IPS-11a (cell line): Measurements from ENCODE around the gene LHFPL3.
"Not testable (repeated sequence)": the region's sequence is repeated elsewhere in the genome, so short reads cannot be mapped to it uniquely, and the experiment has no call there.

ENCODE experiments used
- H3K4me3 ChIP-seq: one replicate; pipeline ENCODE4 v1.5.1; 2013; ENCODE audit warnings: low read depth, low read length, control low read depth

Gene LHFPL3

DNA sequence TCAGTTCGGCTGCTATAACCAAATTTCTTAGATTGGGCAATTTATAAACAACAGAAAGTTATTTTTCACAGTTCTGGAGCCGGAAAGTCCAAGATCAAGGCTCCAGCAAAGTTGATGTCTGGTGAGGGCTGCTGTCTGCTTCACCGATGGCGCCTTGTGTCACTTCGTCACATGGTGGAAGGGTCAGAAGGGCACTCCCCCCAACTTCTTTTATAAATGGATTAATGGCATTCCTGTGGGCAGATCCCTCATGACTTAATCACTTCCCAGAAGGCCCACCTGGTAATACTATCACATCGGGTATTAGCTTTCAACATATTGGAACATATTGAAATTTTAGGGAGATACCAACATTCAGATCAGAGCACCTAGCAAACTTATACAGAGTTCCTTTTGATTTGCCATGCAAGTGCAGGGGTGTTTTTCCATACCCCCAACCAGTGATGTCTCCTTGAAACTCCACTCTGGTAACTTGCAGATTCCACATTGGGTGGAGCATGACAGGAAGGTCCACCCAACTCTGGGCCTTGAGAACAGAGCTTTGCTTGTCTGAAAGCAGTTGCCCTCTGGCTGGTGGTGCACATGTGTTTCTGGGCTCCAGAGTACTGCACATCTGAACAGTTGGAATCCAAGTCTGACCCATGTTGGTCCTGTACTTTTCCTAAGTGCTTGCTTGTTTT is 600.5 kb downstream of the LHFPL3 start:
- H3K4me3 ChIP-seq = no peak overlapping the region

DNA sequence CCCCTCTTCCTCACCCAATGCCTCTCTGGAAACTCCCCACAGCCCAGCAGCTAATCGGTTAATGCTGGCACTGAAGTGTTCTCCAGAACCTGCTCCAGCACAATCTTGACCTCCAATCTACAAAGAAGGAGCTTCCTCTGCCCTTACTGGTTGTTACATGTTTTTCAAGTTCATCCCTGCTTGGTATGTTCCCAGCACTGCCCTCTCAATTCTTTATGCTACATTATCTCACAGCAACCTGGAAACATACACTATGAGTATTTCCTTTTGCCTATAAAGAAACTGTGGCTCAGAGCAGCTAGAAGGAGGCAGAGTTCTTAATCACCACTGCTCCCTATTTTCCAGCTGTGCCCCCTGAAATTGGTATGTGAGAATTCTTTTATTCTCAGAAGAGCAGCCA is 601.5 kb downstream of the LHFPL3 start:
- H3K4me3 ChIP-seq = no peak overlapping the region

- no peak overlapping the region for H3K4me3 ChIP-seq
These were observed 602.9 kb downstream of the LHFPL3 start for GRCh38 chr7:104931181-104931781.

- H3K4me3 ChIP-seq = no peak overlapping the region
These were observed 604.6 kb downstream of the LHFPL3 start for GRCh38 chr7:104933022-104933421.

- H3K4me3 ChIP-seq = no peak overlapping the region
These were observed 605.2 kb downstream of the LHFPL3 start for GRCh38 chr7:104933521-104933988.

DNA sequence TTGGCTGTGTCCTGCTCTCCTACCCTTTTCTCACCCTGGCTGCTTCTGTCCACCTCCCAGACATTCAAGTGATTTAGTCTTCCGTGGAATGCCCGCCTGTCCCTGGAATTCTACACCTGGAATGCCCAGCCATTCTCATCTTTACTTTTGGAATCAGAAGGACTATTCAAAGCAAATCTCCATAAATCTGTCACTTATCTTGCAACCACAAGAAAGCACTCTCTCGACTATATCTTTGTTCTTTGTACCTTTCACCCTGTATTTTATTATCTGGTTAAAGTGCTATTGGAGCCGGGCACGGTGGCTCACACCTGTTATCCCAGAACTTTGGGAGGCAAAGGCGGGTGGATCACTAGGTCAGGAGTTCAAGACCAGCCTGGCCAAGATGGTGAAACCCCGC is 606.3 kb downstream of the LHFPL3 start:
- H3K4me3 ChIP-seq = no peak overlapping the region

DNA sequence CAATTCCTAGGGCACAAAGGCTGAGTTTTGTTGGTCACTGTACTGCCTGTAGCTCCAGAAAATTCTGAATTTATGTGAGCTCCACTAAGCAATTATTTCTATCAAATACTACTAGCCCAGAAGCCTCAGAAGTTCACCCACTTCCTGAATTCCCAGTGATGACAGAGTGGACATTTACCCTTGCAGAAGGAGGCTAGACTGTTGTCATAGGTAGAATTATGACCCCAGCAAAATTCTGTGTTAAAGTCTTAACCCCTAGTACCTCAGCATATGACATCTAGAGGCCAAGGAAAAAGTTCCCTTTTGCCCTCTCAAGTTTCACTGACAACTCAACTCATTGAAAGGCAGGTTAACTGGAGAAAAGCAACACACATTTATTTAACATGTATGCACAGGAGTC is 606.9 kb downstream of the LHFPL3 start:
- H3K4me3 ChIP-seq = no peak overlapping the region

- no peak overlapping the region for H3K4me3 ChIP-seq
These were observed 608.1 kb downstream of the LHFPL3 start for GRCh38 chr7:104936546-104936945.

DNA sequence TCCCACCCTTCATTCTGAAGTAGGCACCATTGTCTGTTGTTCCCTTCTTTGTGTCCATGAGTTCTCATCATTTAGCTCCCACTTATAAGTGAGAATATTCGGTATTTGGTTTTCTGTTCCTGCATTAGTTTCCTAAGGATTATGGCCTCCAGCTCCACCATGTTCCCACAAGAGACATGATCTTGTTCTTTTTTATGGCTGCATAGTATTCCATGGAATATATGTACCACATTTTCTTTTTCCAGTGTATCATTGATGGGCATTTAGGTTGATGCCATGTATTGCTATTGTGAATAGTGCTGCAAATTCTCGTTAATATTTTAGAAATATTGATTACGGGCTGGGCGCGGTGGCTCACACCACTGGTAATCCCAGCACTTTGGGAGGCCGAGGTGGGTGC is 609.1 kb downstream of the LHFPL3 start:
- H3K4me3 ChIP-seq = not testable (repeated sequence)

GRCh38 chr7:104938741-104939390 is 610.5 kb downstream of the LHFPL3 start:
- no peak overlapping the region for H3K4me3 ChIP-seq

DNA sequence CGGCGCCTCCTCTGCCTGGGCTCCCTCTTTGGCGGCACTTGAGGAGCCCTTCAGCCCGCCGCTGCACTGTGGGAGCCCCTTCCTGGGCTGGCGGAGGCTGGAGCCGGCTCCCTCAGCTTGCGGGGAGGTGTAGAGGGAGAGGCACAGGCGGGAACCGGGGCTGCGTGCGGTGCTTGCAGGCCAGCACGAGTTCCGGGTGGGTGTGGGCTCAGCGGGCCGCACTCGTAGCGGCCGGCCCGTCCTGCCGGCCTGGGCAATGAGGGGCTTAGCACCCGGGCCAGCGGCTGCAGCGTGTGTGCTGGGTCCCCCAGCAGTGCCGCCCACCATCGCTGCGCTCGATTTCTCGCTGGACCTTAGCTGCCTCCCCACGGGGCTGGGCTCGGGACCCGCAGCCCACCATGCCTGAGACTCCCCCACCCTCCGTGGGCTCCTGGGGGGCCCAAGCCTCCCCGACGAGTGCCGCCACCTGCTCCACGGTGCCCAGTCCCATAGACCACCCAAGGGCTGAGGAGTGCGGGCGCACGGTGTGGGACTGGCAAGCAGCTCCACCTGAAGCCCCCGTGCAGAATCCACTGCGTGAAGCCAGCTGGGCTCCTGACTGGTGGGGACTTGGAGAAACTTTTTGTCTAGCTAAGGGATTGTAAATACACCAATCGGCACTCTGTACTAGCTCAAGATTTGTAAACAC is 611.8 kb downstream of the LHFPL3 start:
- H3K4me3 ChIP-seq = no peak overlapping the region

- no peak overlapping the region for H3K4me3 ChIP-seq
These were observed 615.3 kb downstream of the LHFPL3 start for GRCh38 chr7:104943502-104944343.

DNA sequence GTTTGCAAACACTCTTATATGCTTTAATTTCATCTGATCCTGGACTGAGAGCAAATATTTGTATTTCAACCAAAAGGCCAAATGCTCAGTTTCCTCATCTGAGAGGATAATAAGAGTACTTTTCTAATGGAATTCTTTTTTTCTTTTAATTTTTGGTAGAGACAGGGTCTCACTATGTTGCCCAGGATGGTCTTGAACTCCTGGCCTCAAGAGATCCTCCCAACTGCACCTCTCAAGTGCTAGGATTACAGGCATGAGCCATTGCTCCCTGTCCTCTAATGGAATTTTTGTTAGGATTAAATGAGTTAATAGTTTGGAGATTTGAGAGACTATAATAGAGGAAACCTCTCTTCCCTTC is 617.2 kb downstream of the LHFPL3 start:
- no peak overlapping the region for H3K4me3 ChIP-seq

- no peak overlapping the region for H3K4me3 ChIP-seq
These were observed 617.9 kb downstream of the LHFPL3 start for GRCh38 chr7:104946338-104946737.

- H3K4me3 ChIP-seq = no peak overlapping the region
These were observed 621.6 kb downstream of the LHFPL3 start for GRCh38 chr7:104950006-104950405.

DNA sequence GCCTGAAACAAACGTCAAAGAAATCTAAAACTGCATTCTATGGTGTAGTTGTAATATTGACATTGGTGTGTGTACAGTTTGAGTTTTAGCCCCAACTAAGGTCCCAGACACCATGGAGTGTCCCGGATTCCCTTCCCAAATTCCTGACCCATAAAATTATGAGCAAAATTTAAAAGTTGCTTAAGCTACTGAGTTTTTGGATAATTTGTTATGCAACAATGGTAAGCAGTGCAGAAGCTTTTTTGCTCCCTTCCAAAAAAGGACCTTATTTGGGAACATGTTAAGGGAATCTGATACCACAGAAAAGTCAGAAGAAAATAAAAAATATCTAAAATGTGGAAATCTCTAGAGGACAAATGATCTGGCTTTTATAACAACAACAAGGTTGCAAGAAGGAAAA is 622.4 kb downstream of the LHFPL3 start:
- no peak overlapping the region for H3K4me3 ChIP-seq

DNA sequence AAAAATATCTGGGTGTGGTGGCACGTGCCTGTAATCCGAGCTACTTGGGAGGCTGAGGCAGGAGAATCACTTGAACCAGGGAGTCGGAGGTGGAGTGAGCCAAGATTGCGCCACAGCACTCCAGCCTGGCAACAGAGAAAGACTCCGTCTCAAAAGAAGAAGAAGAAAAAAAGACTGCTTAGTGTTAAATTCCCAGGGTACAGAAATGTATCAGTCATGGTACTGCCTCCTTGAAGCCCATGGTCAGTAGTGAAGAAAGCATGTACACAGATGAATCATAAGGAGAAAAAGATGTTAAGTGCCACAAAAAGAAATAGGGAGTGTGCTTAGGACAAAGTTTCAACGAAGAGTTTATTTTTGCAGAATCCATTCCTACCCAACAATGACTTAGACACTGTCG is 623.1 kb downstream of the LHFPL3 start:
- no peak overlapping the region for H3K4me3 ChIP-seq

DNA sequence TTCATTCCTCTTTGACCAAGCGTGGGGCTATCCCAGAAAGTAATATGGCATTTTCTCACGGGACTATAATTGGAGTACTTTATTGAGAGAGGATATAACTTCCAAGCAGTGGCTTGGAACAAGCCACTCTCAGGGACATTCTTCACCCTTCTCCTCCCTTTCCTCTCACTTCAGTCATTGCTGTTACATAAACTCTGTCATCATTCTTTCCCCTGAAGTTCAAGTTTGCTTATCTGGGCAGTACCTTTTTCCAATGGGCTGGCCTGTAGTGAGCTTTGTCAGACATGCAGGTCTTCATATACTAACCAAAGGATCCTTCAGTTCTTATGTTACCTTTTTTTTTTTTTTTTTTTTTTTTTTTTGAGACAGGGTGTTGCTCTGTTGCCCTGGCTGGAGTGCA is 626.9 kb downstream of the LHFPL3 start:
- H3K4me3 ChIP-seq = no peak overlapping the region
